ENCODE results near the gene SF3B3.
"Not testable (repeated sequence)": the region's sequence is repeated elsewhere in the genome, so short reads cannot be mapped to it uniquely, and the experiment has no call there.

Gene SF3B3

DNA sequence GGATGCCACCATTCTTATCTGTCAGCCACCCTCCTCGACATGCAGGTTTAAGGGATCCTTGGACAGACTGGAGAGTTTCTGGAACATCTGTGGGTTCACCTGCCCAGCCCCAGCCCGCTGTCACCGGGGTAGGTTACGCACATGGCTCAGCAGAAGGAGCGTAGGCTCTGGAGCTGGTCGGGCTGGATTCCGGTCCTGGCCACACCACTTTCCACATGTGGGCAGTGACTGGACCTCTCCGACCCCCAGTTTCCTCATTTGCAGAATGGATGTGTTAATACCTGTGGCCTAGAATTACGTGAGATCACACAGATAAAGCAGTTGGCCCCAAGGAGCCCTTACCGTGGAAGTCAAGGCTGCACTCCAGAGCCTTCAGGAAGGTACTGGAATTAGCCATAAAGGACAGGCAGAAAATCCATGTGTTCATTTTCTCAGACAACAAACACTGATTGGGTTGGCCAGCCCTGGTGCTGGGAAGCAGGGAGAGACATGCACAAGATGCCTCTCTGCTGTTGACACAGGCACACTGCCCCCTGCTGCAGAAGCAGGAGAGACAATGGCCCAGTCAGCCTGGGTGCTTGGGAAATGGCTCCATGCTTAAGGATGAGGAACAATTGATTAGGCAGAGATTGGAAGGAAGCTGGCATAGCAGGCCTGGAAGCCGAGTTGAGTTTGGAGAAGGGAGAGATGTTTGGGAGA is 58.8 kb downstream of the SF3B3 start:
- in situ Hi-C loops (cut with MboI; ENCODE audit: low sequenced_read_pairs) = no loop called here

GRCh38 chr16:70586731-70587130 is 63.1 kb downstream of the SF3B3 start:
- in situ Hi-C loops (cut with MboI; ENCODE audit: low sequenced_read_pairs) = no loop called here

GRCh38 chr16:70588565-70588964 is 64.9 kb downstream of the SF3B3 start:
- in situ Hi-C loops (cut with MboI; ENCODE audit: low sequenced_read_pairs) = no loop called here

GRCh38 chr16:70589416-70589815 is 65.8 kb downstream of the SF3B3 start:
- in situ Hi-C loops (cut with MboI; ENCODE audit: low sequenced_read_pairs) = not testable (repeated sequence)

- in situ Hi-C loops (cut with MboI; ENCODE audit: low sequenced_read_pairs) = no loop called here
Observed at GRCh38 chr16:70589998-70590471, 66.4 kb downstream of the SF3B3 start.

GRCh38 chr16:70590722-70591415 is 67.3 kb downstream of the SF3B3 start:
- in situ Hi-C loops (cut with MboI; ENCODE audit: low sequenced_read_pairs) = no loop called here

GRCh38 chr16:70591615-70592014 is 68.0 kb downstream of the SF3B3 start:
- in situ Hi-C loops (cut with MboI; ENCODE audit: low sequenced_read_pairs) = no loop called here

DNA sequence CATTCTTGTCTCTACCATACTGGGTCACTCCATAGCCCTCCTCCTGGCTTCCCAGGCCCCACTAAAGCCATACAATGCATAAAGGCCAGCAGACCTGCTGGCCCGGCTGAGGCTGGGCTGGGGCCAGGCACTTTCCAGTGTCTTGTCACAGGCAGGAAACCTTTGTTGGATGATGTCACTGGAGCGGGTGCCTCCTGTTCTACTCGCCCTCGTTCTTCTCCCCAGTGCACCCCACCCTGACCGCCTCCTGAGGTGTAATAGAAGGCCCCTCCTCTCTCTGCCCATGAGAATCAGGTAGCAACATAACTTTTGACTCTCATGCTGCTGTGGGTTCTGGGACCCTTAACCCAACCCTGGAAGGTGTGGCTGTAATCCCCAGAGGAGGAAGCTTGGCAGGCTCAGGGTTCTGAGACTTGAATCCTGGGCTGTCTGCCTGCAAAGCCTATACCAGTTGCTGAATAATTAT is 68.5 kb downstream of the SF3B3 start:
- in situ Hi-C loops (cut with MboI; ENCODE audit: low sequenced_read_pairs) = no loop called here

GRCh38 chr16:70593544-70593943 is 69.9 kb downstream of the SF3B3 start:
- in situ Hi-C loops (cut with MboI; ENCODE audit: low sequenced_read_pairs) = no loop called here

DNA sequence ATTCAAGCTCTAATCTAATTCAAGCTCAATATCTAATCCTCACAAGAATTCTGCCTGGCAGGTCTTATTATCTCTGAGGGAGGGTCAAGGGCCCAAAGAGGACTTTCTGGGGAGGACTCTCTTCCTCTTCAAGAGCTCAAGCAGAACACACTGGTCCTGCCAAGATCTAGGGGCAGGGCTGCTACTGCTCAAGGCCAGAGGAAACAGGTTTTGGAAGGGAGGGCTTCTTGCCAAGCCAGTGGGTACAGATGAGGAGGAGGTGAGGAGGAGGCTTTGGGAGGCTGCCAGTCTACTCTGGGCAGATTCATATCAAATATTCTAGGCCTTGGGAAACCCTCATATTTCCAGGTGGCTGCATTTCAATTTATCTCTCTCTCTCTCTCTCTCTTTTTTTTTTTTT is 71.0 kb downstream of the SF3B3 start:
- in situ Hi-C loops (cut with MboI; ENCODE audit: low sequenced_read_pairs) = no loop called here

DNA sequence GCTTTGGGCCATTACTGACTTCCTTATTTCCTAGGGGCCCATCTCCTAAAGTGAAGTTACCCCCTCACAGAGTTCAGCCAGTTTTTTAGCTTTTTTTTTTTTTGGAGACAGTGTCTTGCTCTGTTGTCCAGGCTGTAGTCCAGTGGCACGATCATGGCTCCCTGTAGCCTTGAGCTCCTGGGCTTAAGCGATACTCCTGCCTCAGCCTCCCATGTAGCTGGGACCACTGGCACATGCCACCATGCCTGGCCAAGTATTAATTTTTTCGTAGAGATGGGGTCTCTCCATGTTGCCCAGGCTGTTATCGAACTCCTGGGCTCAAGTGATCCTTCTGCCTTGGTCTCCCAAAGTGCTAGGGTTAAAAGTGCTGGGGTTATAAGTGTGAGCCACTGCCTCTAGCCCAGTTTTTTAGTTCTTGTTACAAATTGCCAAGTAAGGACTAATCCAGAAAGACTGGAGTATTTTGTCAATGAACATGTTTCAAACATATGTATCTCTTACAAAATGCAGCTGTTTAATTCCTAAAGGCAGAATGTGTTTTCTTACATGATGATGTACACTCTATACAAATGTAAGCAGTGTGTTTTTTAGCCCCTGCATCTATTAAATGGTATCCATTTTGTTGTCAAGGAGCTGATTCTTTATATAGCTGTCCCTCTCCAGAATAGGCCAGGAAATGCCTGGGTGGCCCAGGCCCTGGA is 73.7 kb downstream of the SF3B3 start:
- in situ Hi-C loops (cut with MboI; ENCODE audit: low sequenced_read_pairs) = no loop called here

DNA sequence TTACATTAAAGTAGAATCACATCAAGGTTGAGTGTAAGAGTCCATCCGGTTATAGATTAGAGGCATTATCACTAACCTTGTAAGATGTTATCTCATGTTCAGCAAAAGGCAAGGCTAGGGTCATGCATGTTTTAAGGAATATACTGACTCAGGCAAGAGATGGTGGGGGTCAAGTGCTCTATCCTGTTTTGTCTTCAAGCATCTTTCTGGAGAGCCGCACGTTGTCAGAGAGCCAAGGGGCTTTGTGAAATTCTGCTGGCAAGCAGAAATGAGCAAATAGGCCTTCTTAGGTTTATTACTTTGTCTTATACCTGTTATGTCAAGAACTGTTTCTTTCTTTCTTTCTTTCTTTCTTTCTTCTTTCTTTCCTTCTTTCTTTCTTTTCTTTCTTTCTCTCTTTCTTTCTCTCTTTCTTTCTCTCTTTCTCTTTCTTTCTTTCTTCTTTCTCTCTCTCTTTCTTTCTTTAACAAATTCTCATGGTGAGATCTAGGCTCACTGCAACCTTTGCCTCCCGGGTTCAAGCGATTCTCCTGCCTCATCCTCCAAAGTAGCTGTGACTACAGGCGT is 75.4 kb downstream of the SF3B3 start:
- in situ Hi-C loops (cut with MboI; ENCODE audit: low sequenced_read_pairs) = no loop called here

DNA sequence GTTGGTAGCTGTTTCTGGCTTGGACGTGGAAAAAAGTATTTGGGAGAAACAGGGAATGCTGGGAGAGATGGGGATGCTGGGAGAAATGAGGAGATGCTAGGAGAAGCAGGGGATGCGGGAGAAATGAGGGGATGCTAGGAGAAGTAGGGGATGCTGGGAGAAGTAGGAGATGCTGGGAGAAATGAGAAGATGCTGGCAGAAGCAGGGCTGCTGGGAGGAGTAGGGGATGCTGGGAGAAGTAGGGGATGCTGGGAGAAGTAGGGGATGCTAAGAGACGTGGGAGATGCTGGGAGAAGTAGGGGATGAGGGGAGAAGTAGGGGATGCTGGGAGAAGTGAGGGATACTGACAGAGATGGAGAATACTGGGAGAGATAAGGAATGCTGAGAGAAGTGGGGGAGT is 77.1 kb downstream of the SF3B3 start:
- in situ Hi-C loops (cut with MboI; ENCODE audit: low sequenced_read_pairs) = no loop called here

- in situ Hi-C loops (cut with MboI; ENCODE audit: low sequenced_read_pairs) = no loop called here
Observed at GRCh38 chr16:70601576-70602575, 78.3 kb downstream of the SF3B3 start.

- in situ Hi-C loops (cut with MboI; ENCODE audit: low sequenced_read_pairs) = no loop called here
Observed at GRCh38 chr16:70602831-70603230, 79.2 kb downstream of the SF3B3 start.

- in situ Hi-C loops (cut with MboI; ENCODE audit: low sequenced_read_pairs) = no loop called here
Observed at GRCh38 chr16:70604407-70605282, 81.0 kb downstream of the SF3B3 start.

DNA sequence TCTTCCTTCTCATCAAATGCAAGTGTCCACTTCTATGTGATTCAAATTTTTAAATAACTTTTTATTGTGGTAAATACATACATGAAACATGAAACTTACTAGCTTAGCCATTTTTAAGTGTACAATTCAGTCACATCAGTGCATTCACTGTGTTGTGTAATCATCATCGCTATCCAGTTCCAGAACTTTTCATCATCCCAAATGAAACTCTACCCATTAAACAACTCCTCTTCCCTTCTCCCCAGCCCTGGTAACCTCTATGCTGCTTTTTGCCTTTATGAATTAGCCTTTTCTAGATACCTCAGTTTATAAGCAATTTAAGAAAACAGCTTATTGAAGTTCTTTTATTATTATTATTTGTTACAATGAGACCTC is 81.7 kb downstream of the SF3B3 start:
- in situ Hi-C loops (cut with MboI; ENCODE audit: low sequenced_read_pairs) = no loop called here

DNA sequence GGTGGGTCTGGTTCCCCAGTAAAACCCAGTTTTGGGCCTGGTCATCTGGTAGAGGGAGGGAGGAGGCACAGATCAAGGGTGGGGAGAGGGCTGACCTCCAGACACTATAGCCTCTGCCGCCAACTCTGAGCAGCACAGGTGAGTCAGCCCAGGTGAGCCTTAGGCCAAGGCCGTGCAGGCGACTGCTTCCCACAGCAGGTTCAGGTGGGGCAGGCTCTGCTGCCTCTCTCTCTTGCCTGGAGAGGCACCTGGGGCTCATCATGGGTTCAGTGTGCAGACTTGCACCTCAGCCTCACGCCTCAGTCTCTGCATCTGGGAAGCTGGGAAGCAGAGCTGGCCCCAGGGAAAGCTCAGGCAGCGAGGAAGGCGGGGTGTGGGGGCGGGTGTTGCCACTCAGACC is 84.9 kb downstream of the SF3B3 start:
- in situ Hi-C loops (cut with MboI; ENCODE audit: low sequenced_read_pairs) = no loop called here

All from HL-60/S4 treated with phorbol 12-myristate 13-acetate at 8.2 ng/mL for 4 days and 3 days (cell line).